NCI-H1417 (cell line): ENCODE measurements around the gene LAD1.

Experiments used
- DNase-seq, 3 experiments: peaks; one replicate each; lab custom pipeline; 2025; lab: John Stamatoyannopoulos, UW

Gene LAD1

GRCh38 chr1:201364808-201365105 lies 34.4 kb downstream of the LAD1 start:
- DNase-seq: no peak

- DNase-seq: no peak
Observed at GRCh38 chr1:201363467-201363866, 35.7 kb downstream of the LAD1 start.

GRCh38 chr1:201362906-201363305 lies 36.2 kb downstream of the LAD1 start:
- no peak for DNase-seq

GRCh38 chr1:201361652-201362504 lies 37.2 kb downstream of the LAD1 start:
- DNase-seq: peak; percentile 1 to 59 (median 37)

- DNase-seq: no peak
Observed at GRCh38 chr1:201360901-201361651, 38.0 kb downstream of the LAD1 start.

- no peak for DNase-seq
Observed at GRCh38 chr1:201360486-201360885, 38.6 kb downstream of the LAD1 start.

- DNase-seq: no peak
Observed at GRCh38 chr1:201359873-201360210, 39.3 kb downstream of the LAD1 start.

GRCh38 chr1:201359031-201359872 lies 39.9 kb downstream of the LAD1 start:
- DNase-seq: no peak

- DNase-seq: no peak
Observed at GRCh38 chr1:201358596-201358995, 40.5 kb downstream of the LAD1 start.

- no peak for DNase-seq
Observed at GRCh38 chr1:201357636-201358348, 41.3 kb downstream of the LAD1 start.

- no peak for DNase-seq
Observed at GRCh38 chr1:201357211-201357610, 41.9 kb downstream of the LAD1 start.

GRCh38 chr1:201356701-201357100 lies 42.4 kb downstream of the LAD1 start:
- DNase-seq: no peak

GRCh38 chr1:201356236-201356635 lies 42.9 kb downstream of the LAD1 start:
- no peak for DNase-seq

- no peak for DNase-seq
Observed at GRCh38 chr1:201355471-201355870, 43.7 kb downstream of the LAD1 start.

GRCh38 chr1:201354901-201355295 lies 44.2 kb downstream of the LAD1 start:
- DNase-seq: no peak

GRCh38 chr1:201354151-201354900 lies 44.8 kb downstream of the LAD1 start:
- no peak for DNase-seq

GRCh38 chr1:201353186-201353940 lies 45.8 kb downstream of the LAD1 start:
- DNase-seq: no peak

GRCh38 chr1:201351617-201352016 lies 47.5 kb downstream of the LAD1 start:
- no peak for DNase-seq

GRCh38 chr1:201350884-201351283 lies 48.2 kb downstream of the LAD1 start:
- DNase-seq: no peak

- DNase-seq: no peak
Observed at GRCh38 chr1:201350361-201350725, 48.8 kb downstream of the LAD1 start.

- no peak for DNase-seq
Observed at GRCh38 chr1:201349092-201349491, 50.0 kb downstream of the LAD1 start.
